ENCODE results near the gene ATG13. TPM values are rescaled to one million over a fixed set of nuclear protein-coding genes. Genes with fewer than 3 reads are reported as not detected.

ATG13 gene
- total and polyA plus RNA-seq, 7 donors, result 16.8 to 50.7 (median 32.7) TPM

DNA sequence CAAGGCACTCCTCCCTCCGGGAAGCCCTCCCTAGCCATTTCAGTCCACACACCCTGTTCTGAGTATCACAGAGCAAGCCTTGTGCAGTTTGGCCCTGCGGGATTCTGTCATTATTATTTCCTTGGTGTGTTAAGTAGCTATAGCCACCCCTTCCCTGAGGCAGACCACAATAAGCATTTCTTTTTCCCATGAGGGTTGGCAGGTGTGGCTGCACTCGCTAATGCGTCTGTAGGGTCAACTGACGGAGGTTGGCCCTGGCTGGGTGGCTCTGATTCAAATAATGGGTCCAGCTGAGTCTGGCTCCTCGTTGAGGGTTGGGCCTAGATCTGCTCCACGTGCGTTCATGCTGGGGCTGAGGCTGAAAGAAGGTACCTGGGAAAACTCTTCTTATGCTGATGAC, 106.7 kb downstream of the ATG13 start:
- no peak for ATAC-seq
- H3K4me3 ChIP-seq, result no peak overlapping the region
- no peak for TF ChIP-seq CTCF (IDR thresholded peaks at IDR 0.05)
- no peaks in the 10 kb centered on the region for H3K4me1 ChIP-seq
- no peak for DNase-seq
- no peaks in the 10 kb centered on the region for H3K27me3 ChIP-seq (ENCODE audit: insufficient read depth in 3 of 3, low read length in 2 of 3)
- H3K9me3 ChIP-seq, result no peaks in the 10 kb centered on the region
- H3K27ac ChIP-seq, result no peak overlapping the region
- H3K36me3 ChIP-seq (ENCODE audit: insufficient read depth in 1 of 2, low read depth in 1 of 2), result no peaks in the 10 kb centered on the region
- intact Hi-C loops (cut with DNase I), result no loop called here
- WGBS, 3 donors, result 50 to 53% (median 52%) methylated on average over 8 of the region's 8 CpGs

Other genes starting within 250 kb of the ATG13 start
- gene MDK, start 235.9 kb upstream of the ATG13 start, total RNA-seq, result 1 to 10 TPM; 1.4 to 6.3 (median 2.4) TPM
- gene MDK, start 235.9 kb upstream of the ATG13 start, polyA plus RNA-seq, result 1 to 10 TPM; 1.2 to 2.0 (median 1.8) TPM
- not detected for gene CHRM4, start 225.8 kb upstream of the ATG13 start, total RNA-seq
- gene CHRM4, start 225.8 kb upstream of the ATG13 start, polyA plus RNA-seq, result not detected
- gene AMBRA1, start 23.5 kb upstream of the ATG13 start, total RNA-seq, result 10 to 100 TPM; 10.8 to 23.5 (median 18.5) TPM
- 10 to 100 TPM in 1 of 3 donors, 1 to 10 TPM in 2; 5.1 to 10.8 (median 5.3) TPM for gene AMBRA1, start 23.5 kb upstream of the ATG13 start, polyA plus RNA-seq
- 1 to 10 TPM; 2.0 to 4.4 (median 2.8) TPM for gene HARBI1, start 326 bp upstream of the ATG13 start, total RNA-seq
- gene HARBI1, start 326 bp upstream of the ATG13 start, polyA plus RNA-seq, result 1 to 10 TPM; 3.4 to 8.6 (median 3.8) TPM
- 10 to 100 TPM; 24.9 to 36.1 (median 31.4) TPM for gene ARHGAP1, start 83.1 kb downstream of the ATG13 start, total RNA-seq
- 10 to 100 TPM; 12.5 to 27.7 (median 20.4) TPM for gene ARHGAP1, start 83.1 kb downstream of the ATG13 start, polyA plus RNA-seq
- gene ZNF408, start 83.5 kb downstream of the ATG13 start, total RNA-seq, result 10 to 100 TPM in 2 of 4 donors, 1 to 10 TPM in 2; 5.0 to 15.0 (median 9.8) TPM
- 10 to 100 TPM in 1 of 3 donors, 1 to 10 TPM in 2; 9.6 to 12.7 (median 9.9) TPM for gene ZNF408, start 83.5 kb downstream of the ATG13 start, polyA plus RNA-seq
- gene F2, start 101.7 kb downstream of the ATG13 start, total RNA-seq, result under 1 TPM in 2 of 4 donors, not detected in 2; 0.16 to 0.26 TPM
- gene F2, start 101.7 kb downstream of the ATG13 start, polyA plus RNA-seq, result under 1 TPM in 2 of 3 donors, not detected in 1; 0.04 to 0.56 TPM
- 100 to 1,000 TPM in 3 of 4 donors, 10 to 100 TPM in 1; 86.4 to 160 (median 119) TPM for gene CKAP5, start 228.7 kb downstream of the ATG13 start, total RNA-seq
- 10 to 100 TPM; 21.0 to 43.5 (median 23.0) TPM for gene CKAP5, start 228.7 kb downstream of the ATG13 start, polyA plus RNA-seq